HCT116 (cell line): ENCODE measurements around the gene LAMB4. TPM values are rescaled to one million over a fixed set of nuclear protein-coding genes. Genes with fewer than 3 reads are reported as not detected.

Experiments
- ATAC-seq: fragments of 200-7000 bp; cut with Tn5 transposase; 2 replicates; pipeline ENCODE4 v1.9.1; 2020; ENCODE audit warnings: mild to moderate bottlenecking, moderate library complexity
- BruUV-seq: library from RNA; stranded (reverse); fragments of 400-500 nt; replicated peaks from 2 replicates; lab custom pipeline; 2021; lab: Mats Ljungman, UMichigan
- CTCF ChIA-PET: fragments of 300-600 bp; sonication (Branson Sonifier 250); formaldehyde crosslinking; loops from one replicate; lab custom pipeline; 2021; ENCODE audit warnings: antibody characterized with exemption; lab: Charles Lee
- POLR2A ChIA-PET: fragments of 300-600, 350-600 bp; sonication (Branson Sonifier 250); formaldehyde crosslinking; loops from one replicate; lab custom pipeline; 2021; ENCODE audit warnings: antibody characterized with exemption; lab: Charles Lee
- RAD21 ChIA-PET, 2 experiments: fragments of 300-600 bp; sonication (Branson Sonifier 250); formaldehyde crosslinking; loops; one replicate each; lab custom pipeline; 2023; ENCODE audit warnings: low total read pairs in 2 of 2; ENCODE audit not compliant: uncharacterized antibody in 2 of 2, unreplicated experiment in 2 of 2, low non-redundant PET in 1 of 2; lab: Charles Lee
- DNase-seq: peaks from one replicate; pipeline ENCODE4 v3.0.0-alpha.2; 2010; ENCODE audit warnings: low read depth, low spot score
- H2AFZ ChIP-seq: fragments of 200-600 bp; shearing (Covaris generic), sonication (generic); 2 replicates; pipeline ENCODE4 v1.6.1; 2017; ENCODE audit warnings: low read depth, mixed run types, mixed read lengths, antibody characterized with exemption, low read length; ENCODE audit not compliant: poor library complexity, severe bottlenecking
- H3K27ac ChIP-seq: 2 replicates; pipeline ENCODE4 v1.5.1; 2012; ENCODE audit warnings: low read depth, low read length
- H3K27me3 ChIP-seq: fragments of 200-600 bp; sonication (generic); 2 replicates; pipeline ENCODE4 v1.6.1; 2016; ENCODE audit warnings: mixed run types, low read length, mixed read lengths; ENCODE audit not compliant: insufficient read depth
- H3K36me3 ChIP-seq, 2 experiments: fragments of 200-500 bp in 1 of 2; fragments of 200-600 bp in 1 of 2; sonication (Bioruptor generic) in 1 of 2; sonication (generic) in 1 of 2; 2 replicates each; pipeline versions ENCODE4 v1.5.1 to v1.6.1; 2014 to 2016; ENCODE audit warnings: low read length in 2 of 2, inconsistent platforms in 1 of 2, mixed read lengths in 1 of 2, mixed run types in 1 of 2; ENCODE audit not compliant: insufficient read depth in 2 of 2, control insufficient read depth in 1 of 2
- H3K4me1 ChIP-seq, 2 experiments: fragments of 200-600 bp in 1 of 2; sonication (generic) in 1 of 2; 2 replicates each; pipeline versions ENCODE4 v1.5.1 to v1.6.1; 2012 to 2017; ENCODE audit warnings: low read length in 2 of 2, inconsistent platforms in 1 of 2, mild to moderate bottlenecking in 1 of 2, mixed read lengths in 1 of 2, mixed run types in 1 of 2, moderate library complexity in 1 of 2; ENCODE audit not compliant: insufficient read depth in 2 of 2, control insufficient read depth in 1 of 2
- H3K4me2 ChIP-seq: fragments of 200-600 bp; sonication (generic); 2 replicates; pipeline ENCODE4 v1.6.1; 2017; ENCODE audit warnings: mixed run types, low read length, mixed read lengths
- H3K4me3 ChIP-seq, 2 experiments: fragments of 200-600 bp in 1 of 2; sonication (generic) in 1 of 2; replicated peaks in 1 of 2; 2 replicates each; pipeline ENCODE4 v1.5.1; 2011 to 2016; ENCODE audit warnings: low read length in 2 of 2, control low read depth in 1 of 2, low read depth in 1 of 2, mild to moderate bottlenecking in 1 of 2, mixed read lengths in 1 of 2, mixed run types in 1 of 2
- H3K79me2 ChIP-seq: fragments of 200-600 bp; sonication (generic); 2 replicates; pipeline ENCODE4 v1.6.1; 2017; ENCODE audit warnings: mild to moderate bottlenecking, mixed run types, low read length, moderate library complexity, mixed read lengths; ENCODE audit not compliant: insufficient read depth
- H3K9ac ChIP-seq: fragments of 200-600 bp; sonication (generic); 2 replicates; pipeline ENCODE4 v1.6.1; 2016; ENCODE audit warnings: low read length, mixed read lengths
- H3K9me2 ChIP-seq: fragments of 200-600 bp; sonication (generic), shearing (Covaris generic); 2 replicates; pipeline ENCODE4 v1.6.1; 2017; ENCODE audit warnings: mixed run types, mild to moderate bottlenecking, moderate library complexity; ENCODE audit not compliant: insufficient read depth
- H3K9me3 ChIP-seq, 2 experiments: fragments of 200-500 bp in 1 of 2; fragments of 200-600 bp in 1 of 2; sonication (Bioruptor generic) in 1 of 2; sonication (generic) in 1 of 2; 2 replicates each; pipeline ENCODE4 v1.6.1; 2014 to 2017; ENCODE audit warnings: low read length in 2 of 2, mixed read lengths in 2 of 2, inconsistent platforms in 1 of 2, low read depth in 1 of 2, mild to moderate bottlenecking in 1 of 2, mixed run types in 1 of 2, moderate library complexity in 1 of 2; ENCODE audit not compliant: control insufficient read depth in 1 of 2, insufficient read depth in 1 of 2
- H4K20me1 ChIP-seq: fragments of 200-600 bp; sonication (generic), shearing (Covaris generic); 2 replicates; pipeline ENCODE4 v1.6.1; 2017; ENCODE audit warnings: mixed run types, mild to moderate bottlenecking, moderate library complexity; ENCODE audit not compliant: insufficient read depth
- CBX3 ChIP-seq: IDR thresholded peaks from 2 replicates; pipeline ENCODE4 v1.6.1; 2012; ENCODE audit warnings: low read depth
- CEBPB ChIP-seq: IDR thresholded peaks from 2 replicates; pipeline ENCODE4 v1.6.1; 2012; ENCODE audit warnings: low read depth
- EGR1 ChIP-seq: IDR thresholded peaks from 2 replicates; pipeline ENCODE4 v1.6.1; 2012; ENCODE audit warnings: low read depth
- ELF1 ChIP-seq: IDR thresholded peaks from 2 replicates; pipeline ENCODE4 v1.6.1; 2012; ENCODE audit warnings: low read depth, borderline replicate concordance
- EZH2 ChIP-seq: fragments of 200-600 bp; sonication (generic); IDR thresholded peaks from 2 replicates; pipeline ENCODE4 v1.6.1; 2017; ENCODE audit warnings: antibody characterized with exemption, mixed run types
- EZH2phosphoT487 ChIP-seq: fragments of 200-600 bp; IDR thresholded peaks from 2 replicates; pipeline ENCODE4 v1.6.1; 2018; ENCODE audit warnings: antibody characterized with exemption, borderline replicate concordance
- RAD21 ChIP-seq: IDR thresholded peaks from 2 replicates; pipeline ENCODE4 v1.6.1; 2012; ENCODE audit warnings: low read depth, mild to moderate bottlenecking
- SIN3A ChIP-seq: IDR thresholded peaks from 2 replicates; pipeline ENCODE4 v1.6.1; 2012; ENCODE audit warnings: low read depth
- SP1 ChIP-seq: IDR thresholded peaks from 2 replicates; pipeline ENCODE4 v1.6.1; 2012; ENCODE audit warnings: low read depth
- ZFX ChIP-seq: fragments of 450-650 bp; IDR thresholded peaks from 2 replicates; pipeline ENCODE4 v1.6.1; 2017
- intact Hi-C: fragments of 100-400 bp; cut with micrococcal nuclease; formaldehyde crosslinking; loops from 2 replicates; pipeline ENCODE4 v1.10.0; 2022
- total RNA-seq: library from RNA; stranded (reverse); gene quantifications from one replicate; pipeline ENCODE4 v1.2.1, GENCODE V29; 2021; ENCODE audit not compliant: unreplicated experiment
- TF ChIP-seq, protein P1 (sequence below), 3 experiments: fragments of 200-600 bp in 1 of 3; sonication (generic) in 1 of 3; IDR thresholded peaks in 2 of 3; conservative IDR thresholded peaks in 1 of 3; 2 replicates each; pipeline ENCODE4 v1.5.1; 2012 to 2017; ENCODE audit warnings: low read depth in 2 of 3, low read length in 2 of 3, antibody characterized with exemption in 1 of 3, borderline replicate concordance in 1 of 3, control low read depth in 1 of 3, mild to moderate bottlenecking in 1 of 3, mixed read lengths in 1 of 3, mixed run types in 1 of 3, moderate library complexity in 1 of 3; ENCODE audit not compliant: insufficient read depth in 1 of 3
- TF ChIP-seq, protein P2 (sequence below): IDR thresholded peaks from 2 replicates; pipeline ENCODE4 v1.6.1; 2012; ENCODE audit warnings: low read depth

LAMB4 gene
- total RNA-seq, 1 experiment from 2014 or later = not detected

DNA sequence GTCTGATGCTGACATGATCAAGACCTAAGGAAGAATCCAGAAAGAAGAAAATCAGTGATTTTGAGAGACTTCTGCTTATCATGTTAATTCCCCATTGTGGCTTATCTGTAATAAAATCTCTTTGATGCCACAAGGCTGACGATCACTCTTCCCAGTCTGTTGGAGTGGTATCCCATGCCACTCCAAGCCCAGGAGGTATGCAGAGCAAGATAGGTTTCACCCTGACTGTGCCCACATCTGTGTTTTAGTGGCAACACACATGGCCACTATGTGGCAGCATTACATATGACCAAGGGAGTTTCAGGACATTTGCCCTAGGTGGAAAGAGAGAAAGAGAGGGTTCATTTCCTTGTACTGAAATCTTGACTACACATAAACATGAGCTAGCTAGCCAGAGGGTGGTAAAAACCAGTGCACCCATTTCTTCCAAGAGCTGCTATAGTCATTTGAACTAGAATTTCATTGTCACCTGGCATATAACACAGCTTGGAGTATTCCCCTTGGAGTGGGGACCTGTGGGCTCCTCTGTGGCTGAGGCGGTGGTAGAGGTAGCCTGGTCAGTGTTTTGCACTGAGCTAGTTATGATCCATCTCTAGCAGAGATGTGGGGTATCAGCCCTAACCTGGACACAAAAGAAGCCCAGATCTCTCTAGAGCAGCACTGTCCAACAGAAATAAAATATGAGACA, 20.8 kb downstream of the LAMB4 start:
- POLR2A ChIA-PET = no interaction called here
- no peak overlapping the region for H3K4me2 ChIP-seq
- no peaks in the 10 kb centered on the region for H3K9me3 ChIP-seq
- no peak overlapping the region for H3K9ac ChIP-seq
- RAD21 ChIA-PET = no interaction called here
- H3K9me2 ChIP-seq = no peaks in the 10 kb centered on the region
- H3K4me3 ChIP-seq = no peak overlapping the region
- intact Hi-C loops = no loop called here
- ATAC-seq = peak; percentile 83
- peak overlapping the region; percentile 94 for H2AFZ ChIP-seq
- no peaks in the 10 kb centered on the region for H3K27me3 ChIP-seq
- CTCF ChIA-PET = interaction anchor here (0.7 to 1.2 kb wide), 2 partner anchors 9 to 388 kb away, joined by 3 to 7 read pairs; no protein-coding TSS in a partner anchor
- no peak overlapping the region for H3K27ac ChIP-seq
- no TSS peak for BruUV-seq
- no peaks in the 10 kb centered on the region for H3K79me2 ChIP-seq
- H3K36me3 ChIP-seq = no peaks in the 10 kb centered on the region
- no peaks in the 10 kb centered on the region for H3K4me1 ChIP-seq
- peak; percentile 21 for DNase-seq
- TF ChIP-seq, protein P1, sequence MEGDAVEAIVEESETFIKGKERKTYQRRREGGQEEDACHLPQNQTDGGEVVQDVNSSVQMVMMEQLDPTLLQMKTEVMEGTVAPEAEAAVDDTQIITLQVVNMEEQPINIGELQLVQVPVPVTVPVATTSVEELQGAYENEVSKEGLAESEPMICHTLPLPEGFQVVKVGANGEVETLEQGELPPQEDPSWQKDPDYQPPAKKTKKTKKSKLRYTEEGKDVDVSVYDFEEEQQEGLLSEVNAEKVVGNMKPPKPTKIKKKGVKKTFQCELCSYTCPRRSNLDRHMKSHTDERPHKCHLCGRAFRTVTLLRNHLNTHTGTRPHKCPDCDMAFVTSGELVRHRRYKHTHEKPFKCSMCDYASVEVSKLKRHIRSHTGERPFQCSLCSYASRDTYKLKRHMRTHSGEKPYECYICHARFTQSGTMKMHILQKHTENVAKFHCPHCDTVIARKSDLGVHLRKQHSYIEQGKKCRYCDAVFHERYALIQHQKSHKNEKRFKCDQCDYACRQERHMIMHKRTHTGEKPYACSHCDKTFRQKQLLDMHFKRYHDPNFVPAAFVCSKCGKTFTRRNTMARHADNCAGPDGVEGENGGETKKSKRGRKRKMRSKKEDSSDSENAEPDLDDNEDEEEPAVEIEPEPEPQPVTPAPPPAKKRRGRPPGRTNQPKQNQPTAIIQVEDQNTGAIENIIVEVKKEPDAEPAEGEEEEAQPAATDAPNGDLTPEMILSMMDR (IDR thresholded peaks at IDR 0.05 in 2 of 3, conservative IDR thresholded peaks at IDR 0.05 in 1 of 3; ENCODE audit: borderline replicate concordance in 1 of 3, insufficient read depth in 1 of 3, low read depth in 2 of 3, low read length in 2 of 3) = peak; percentile 37 to 64 (median 63); a peak in 5 of 6 replicates
- TF ChIP-seq RAD21 = peak; percentile 53
- peak; percentile 50; the same call in 1 of the 2 replicates for TF ChIP-seq CBX3
- TF ChIP-seq ELF1 = no peak
- TF ChIP-seq, all 23 proteins: peak for 3
- no peaks in the 10 kb centered on the region for H4K20me1 ChIP-seq

DNA sequence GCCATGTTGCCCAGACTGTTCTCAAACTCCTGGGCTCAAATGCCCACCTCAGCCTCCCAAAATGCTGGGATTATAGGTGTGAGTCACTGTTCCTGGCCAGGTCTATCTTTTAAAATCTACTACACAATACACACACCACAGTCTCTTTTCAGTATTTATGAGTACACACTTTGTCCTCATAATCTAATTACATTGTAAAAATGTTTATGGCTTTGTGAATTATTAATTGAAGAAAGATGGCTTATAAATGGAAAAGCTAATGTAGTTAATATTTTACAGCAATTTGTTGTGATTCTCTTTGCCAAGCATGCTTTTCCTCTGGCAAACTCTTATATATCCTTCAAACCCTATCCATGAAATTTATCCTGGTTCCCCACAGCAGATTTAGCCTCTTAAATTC, 22.0 kb downstream of the LAMB4 start:
- BruUV-seq = no TSS peak

More for the DNA sequence above, 22.0 kb downstream of the LAMB4 start:
- intact Hi-C loops = no loop called here
- Histone ChIP-seq H3K27me3 (no peaks in the 10 kb centered on the region), H3K9ac (no peak overlapping the region), H4K20me1 (no peaks in the 10 kb centered on the region), H3K36me3 (no peaks in the 10 kb centered on the region), H3K4me2 (no peak overlapping the region), H3K79me2 (no peaks in the 10 kb centered on the region), H2AFZ (no peak overlapping the region), H3K9me3 (no peaks in the 10 kb centered on the region), H3K4me3 (no peak overlapping the region), H3K27ac (no peak overlapping the region), H3K9me2 (no peaks in the 10 kb centered on the region), H3K4me1 (no peaks in the 10 kb centered on the region)
- no peak for DNase-seq
- ChIA-PET CTCF (no interaction called here), POLR2A (no interaction called here), RAD21 (no interaction called here)
- no peak for TF ChIP-seq SIN3A
- TF ChIP-seq SP1 = no peak
- no peak for TF ChIP-seq ELF1
- TF ChIP-seq CEBPB = no peak
- TF ChIP-seq EGR1 = no peak
- TF ChIP-seq EZH2 = no peak
- TF ChIP-seq ZFX = no peak
- no peak for TF ChIP-seq EZH2phosphoT487
- TF ChIP-seq, protein P2, sequence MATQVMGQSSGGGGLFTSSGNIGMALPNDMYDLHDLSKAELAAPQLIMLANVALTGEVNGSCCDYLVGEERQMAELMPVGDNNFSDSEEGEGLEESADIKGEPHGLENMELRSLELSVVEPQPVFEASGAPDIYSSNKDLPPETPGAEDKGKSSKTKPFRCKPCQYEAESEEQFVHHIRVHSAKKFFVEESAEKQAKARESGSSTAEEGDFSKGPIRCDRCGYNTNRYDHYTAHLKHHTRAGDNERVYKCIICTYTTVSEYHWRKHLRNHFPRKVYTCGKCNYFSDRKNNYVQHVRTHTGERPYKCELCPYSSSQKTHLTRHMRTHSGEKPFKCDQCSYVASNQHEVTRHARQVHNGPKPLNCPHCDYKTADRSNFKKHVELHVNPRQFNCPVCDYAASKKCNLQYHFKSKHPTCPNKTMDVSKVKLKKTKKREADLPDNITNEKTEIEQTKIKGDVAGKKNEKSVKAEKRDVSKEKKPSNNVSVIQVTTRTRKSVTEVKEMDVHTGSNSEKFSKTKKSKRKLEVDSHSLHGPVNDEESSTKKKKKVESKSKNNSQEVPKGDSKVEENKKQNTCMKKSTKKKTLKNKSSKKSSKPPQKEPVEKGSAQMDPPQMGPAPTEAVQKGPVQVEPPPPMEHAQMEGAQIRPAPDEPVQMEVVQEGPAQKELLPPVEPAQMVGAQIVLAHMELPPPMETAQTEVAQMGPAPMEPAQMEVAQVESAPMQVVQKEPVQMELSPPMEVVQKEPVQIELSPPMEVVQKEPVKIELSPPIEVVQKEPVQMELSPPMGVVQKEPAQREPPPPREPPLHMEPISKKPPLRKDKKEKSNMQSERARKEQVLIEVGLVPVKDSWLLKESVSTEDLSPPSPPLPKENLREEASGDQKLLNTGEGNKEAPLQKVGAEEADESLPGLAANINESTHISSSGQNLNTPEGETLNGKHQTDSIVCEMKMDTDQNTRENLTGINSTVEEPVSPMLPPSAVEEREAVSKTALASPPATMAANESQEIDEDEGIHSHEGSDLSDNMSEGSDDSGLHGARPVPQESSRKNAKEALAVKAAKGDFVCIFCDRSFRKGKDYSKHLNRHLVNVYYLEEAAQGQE = no peak
- TF ChIP-seq CBX3 = no peak
- ATAC-seq = no peak
